ENCODE measurements around the gene TTC17.

The TTC17 gene

GRCh38 chr11:43459246-43459645, 100.5 kb downstream of the TTC17 start (continued):
- no peak for TF ChIP-seq HOXC10 (CRISPR knock-in tag; IDR thresholded peaks at IDR 0.05)
- no peak for TF ChIP-seq ZNF202 (tag by site-specific recombination; IDR thresholded peaks at IDR 0.05; ENCODE audit: borderline replicate concordance)

- Histone ChIP-seq H3K36me3 (ENCODE audit: control insufficient read depth in 2 of 2, insufficient read depth in 1 of 2, low read length in 2 of 2) (peaks cover 0 to 66% of the 10 kb centered on the region in 2 experiments; a peak in 1 of 3 replicates), H3K4me3 (ENCODE audit: low read depth, low read length) (no peak overlapping the region), H3K9me3 (ENCODE audit: control insufficient read depth, insufficient read depth, low read depth, low read length) (no peaks in the 10 kb centered on the region), H3K27ac (ENCODE audit: extremely low read depth, low read depth, low read length) (no peak overlapping the region), H3K4me1 (ENCODE audit: control insufficient read depth, insufficient read depth, low read length) (no peaks in the 10 kb centered on the region)
- TF ChIP-seq ZNF610 (tag by site-specific recombination; IDR thresholded peaks at IDR 0.05; ENCODE audit: borderline replicate concordance) (no peak), ZNF174 (tag by site-specific recombination; IDR thresholded peaks at IDR 0.05) (no peak), ZNF211 (tag by site-specific recombination; IDR thresholded peaks at IDR 0.05; ENCODE audit: low read depth) (no peak), ZNF354C (tag by site-specific recombination; IDR thresholded peaks at IDR 0.05; ENCODE audit: borderline replicate concordance, low read depth) (no peak), ZNF292 (tag by site-specific recombination; IDR thresholded peaks at IDR 0.05; ENCODE audit: borderline replicate concordance, low read depth) (no peak), TSHZ1 (tag by site-specific recombination; IDR thresholded peaks at IDR 0.05; ENCODE audit: borderline replicate concordance) (no peak), KLF1 (tag by site-specific recombination; IDR thresholded peaks at IDR 0.05) (no peak), ZFP37 (tag by site-specific recombination; IDR thresholded peaks at IDR 0.05) (no peak), GFI1B (tag by site-specific recombination; IDR thresholded peaks at IDR 0.05) (no peak), YY1 (tag by site-specific recombination; IDR thresholded peaks at IDR 0.05) (no peak), ZFP3 (tag by site-specific recombination; IDR thresholded peaks at IDR 0.05; ENCODE audit: low read depth) (no peak), ZSCAN23 (tag by site-specific recombination; IDR thresholded peaks at IDR 0.05) (no peak), ZNF621 (tag by site-specific recombination; IDR thresholded peaks at IDR 0.05) (no peak)
- ChIA-PET POLR2A (no interaction called here), CTCF (interaction anchor here (1.4 kb wide), 1 partner anchor 110 kb away, joined by 6 read pairs; no protein-coding TSS in a partner anchor)
These were observed 103.6 kb downstream of the TTC17 start for GRCh38 chr11:43462359-43462758.

- POLR2A ChIA-PET, result no interaction called here
- Histone ChIP-seq H3K4me1 (ENCODE audit: control insufficient read depth, insufficient read depth, low read length) (no peaks in the 10 kb centered on the region), H3K36me3 (ENCODE audit: control insufficient read depth in 2 of 2, insufficient read depth in 1 of 2, low read length in 2 of 2) (peaks cover 0 to 31% of the 10 kb centered on the region in 2 experiments; a peak in 1 of 3 replicates)
- TF ChIP-seq ZNF433 (tag by site-specific recombination; IDR thresholded peaks at IDR 0.05; ENCODE audit: low read depth) (no peak), ZNF677 (tag by site-specific recombination; IDR thresholded peaks at IDR 0.05) (no peak), ZNF416 (tag by site-specific recombination; IDR thresholded peaks at IDR 0.05) (no peak), ZNF639 (tag by site-specific recombination; IDR thresholded peaks at IDR 0.05) (no peak), ZNF280C (tag by site-specific recombination; IDR thresholded peaks at IDR 0.05) (no peak), ZNF221 (tag by site-specific recombination; IDR thresholded peaks at IDR 0.05; ENCODE audit: borderline replicate concordance) (no peak), AEBP2 (tag by site-specific recombination; IDR thresholded peaks at IDR 0.05; ENCODE audit: borderline replicate concordance) (no peak), ZNF521 (tag by site-specific recombination; IDR thresholded peaks at IDR 0.05) (no peak), ZFP69B (tag by site-specific recombination; IDR thresholded peaks at IDR 0.05) (no peak)
These were observed 109.2 kb downstream of the TTC17 start for GRCh38 chr11:43467958-43468357.

More at GRCh38 chr11:43467958-43468357, 109.2 kb downstream of the TTC17 start:
- H3K4me3 ChIP-seq (ENCODE audit: low read depth, low read length), result no peak overlapping the region
- CTCF ChIA-PET, result no interaction called here
- no peaks in the 10 kb centered on the region for H3K9me3 ChIP-seq (ENCODE audit: control insufficient read depth, insufficient read depth, low read depth, low read length)
- no peak overlapping the region for H3K27ac ChIP-seq (ENCODE audit: extremely low read depth, low read depth, low read length)
